Stimulated activated naive B cell treated with anti-CD40 and anti-IgM and Interleukin-4, amounts not matched to agents 10 μg/mL and 1 μg/mL and 100 μg/mL, for 72 hours (primary cell): Measurements from ENCODE around the gene ZMYM3.

Experiments used
- ATAC-seq, 2 donors: fragments of 150-1000 bp; cut with Tn5 transposase; replicated peaks; 2 replicates each; pipeline ENCODE4 v1.10.0; 2021; ENCODE audit warnings: moderate library complexity in 1 of 2
- DNase-seq: peaks from one replicate; pipeline ENCODE4 v3.0.0; 2021
- H3K27ac Mint-ChIP-seq: one replicate; pipeline ENCODE4 v1.8.0; 2022; ENCODE audit warnings: mild to moderate bottlenecking, mixed read lengths
- H3K27me3 Mint-ChIP-seq, 2 donors: one replicate each; pipeline ENCODE4 v1.8.0; 2022; ENCODE audit warnings: mixed read lengths in 2 of 2
- H3K36me3 Mint-ChIP-seq, 2 donors: one replicate each; pipeline ENCODE4 v1.8.0; 2022; ENCODE audit warnings: mixed read lengths in 2 of 2, mild to moderate bottlenecking in 1 of 2
- H3K4me1 Mint-ChIP-seq, 2 donors: one replicate each; pipeline ENCODE4 v1.8.0; 2022; ENCODE audit warnings: mixed read lengths in 2 of 2, mild to moderate bottlenecking in 1 of 2
- H3K4me3 Mint-ChIP-seq, 2 donors: one replicate each; pipeline ENCODE4 v1.8.0; 2022; ENCODE audit warnings: mild to moderate bottlenecking in 2 of 2, mixed read lengths in 2 of 2, moderate library complexity in 1 of 2
- H3K9me3 Mint-ChIP-seq, 2 donors: one replicate each; pipeline ENCODE4 v1.8.0; 2022; ENCODE audit warnings: mixed read lengths in 2 of 2, mild to moderate bottlenecking in 1 of 2

Gene ZMYM3

GRCh38 chrX:71236836-71237235 lies 17.1 kb downstream of the ZMYM3 start:
- DNase-seq (no peak), ATAC-seq (no peak)
- no peaks in the 10 kb centered on the region for H3K27me3 Mint-ChIP-seq
- no peaks in the 10 kb centered on the region for H3K4me1 Mint-ChIP-seq
- H3K36me3 Mint-ChIP-seq, result peaks cover 19 to 23% of the 10 kb centered on the region in 2 donors
- no peak overlapping the region for H3K27ac Mint-ChIP-seq
- peaks cover 0 to 4% of the 10 kb centered on the region in 2 donors for H3K9me3 Mint-ChIP-seq
- no peak overlapping the region for H3K4me3 Mint-ChIP-seq

GRCh38 chrX:71235482-71235881 lies 18.5 kb downstream of the ZMYM3 start:
- DNase-seq (no peak), ATAC-seq (no peak)
- H3K4me1 Mint-ChIP-seq, result no peaks in the 10 kb centered on the region
- peaks cover 10 to 11% of the 10 kb centered on the region in 2 donors for H3K36me3 Mint-ChIP-seq
- H3K9me3 Mint-ChIP-seq, result peaks cover 0 to 4% of the 10 kb centered on the region in 2 donors
- no peak overlapping the region for H3K4me3 Mint-ChIP-seq
- no peaks in the 10 kb centered on the region for H3K27me3 Mint-ChIP-seq
- H3K27ac Mint-ChIP-seq, result no peak overlapping the region

- ATAC-seq (no peak), DNase-seq (no peak)
- H3K9me3 Mint-ChIP-seq, result no peaks in the 10 kb centered on the region
- H3K27ac Mint-ChIP-seq, result no peak overlapping the region
- peaks cover 12 to 13% of the 10 kb centered on the region in 2 donors for H3K27me3 Mint-ChIP-seq
- H3K4me3 Mint-ChIP-seq, result no peak overlapping the region
- no peaks in the 10 kb centered on the region for H3K4me1 Mint-ChIP-seq
- H3K36me3 Mint-ChIP-seq, result no peaks in the 10 kb centered on the region
These were observed 25.8 kb downstream of the ZMYM3 start for GRCh38 chrX:71228063-71228642.

- Mint-ChIP-seq H3K27me3 (peaks cover 13 to 14% of the 10 kb centered on the region in 2 donors), H3K36me3 (no peaks in the 10 kb centered on the region), H3K9me3 (no peaks in the 10 kb centered on the region), H3K4me1 (no peaks in the 10 kb centered on the region), H3K27ac (no peak overlapping the region), H3K4me3 (no peak overlapping the region)
- ATAC-seq, result no peak
- no peak for DNase-seq
These were observed 26.4 kb downstream of the ZMYM3 start for GRCh38 chrX:71227370-71228062.

- no peak for ATAC-seq
- H3K4me1 Mint-ChIP-seq, result no peaks in the 10 kb centered on the region
- H3K36me3 Mint-ChIP-seq, result no peaks in the 10 kb centered on the region
- H3K27me3 Mint-ChIP-seq, result peaks cover 13 to 14% of the 10 kb centered on the region in 2 donors
- no peak for DNase-seq
- no peaks in the 10 kb centered on the region for H3K9me3 Mint-ChIP-seq
- H3K4me3 Mint-ChIP-seq, result no peak overlapping the region
- no peak overlapping the region for H3K27ac Mint-ChIP-seq
These were observed 28.3 kb downstream of the ZMYM3 start for GRCh38 chrX:71225676-71226075.

GRCh38 chrX:71225009-71225408 lies 28.9 kb downstream of the ZMYM3 start:
- no peak overlapping the region for H3K27ac Mint-ChIP-seq
- no peaks in the 10 kb centered on the region for H3K36me3 Mint-ChIP-seq
- no peak overlapping the region for H3K4me3 Mint-ChIP-seq
- ATAC-seq (no peak), DNase-seq (no peak)
- peaks cover 13 to 14% of the 10 kb centered on the region in 2 donors for H3K27me3 Mint-ChIP-seq
- no peaks in the 10 kb centered on the region for H3K4me1 Mint-ChIP-seq
- H3K9me3 Mint-ChIP-seq, result no peaks in the 10 kb centered on the region

- ATAC-seq (no peak), DNase-seq (no peak)
- H3K9me3 Mint-ChIP-seq, result no peaks in the 10 kb centered on the region
- no peak overlapping the region for H3K4me3 Mint-ChIP-seq
- no peaks in the 10 kb centered on the region for H3K4me1 Mint-ChIP-seq
- H3K36me3 Mint-ChIP-seq, result no peaks in the 10 kb centered on the region
- H3K27ac Mint-ChIP-seq, result no peak overlapping the region
- peaks cover 13 to 14% of the 10 kb centered on the region in 2 donors for H3K27me3 Mint-ChIP-seq
These were observed 29.7 kb downstream of the ZMYM3 start for GRCh38 chrX:71224098-71224708.

GRCh38 chrX:71222929-71223328 lies 31.0 kb downstream of the ZMYM3 start, which contains the start of gene GJB1:
TSS of gene GJB1 (plus strand) at chrX:71223224. CDS start at chrX:71223708, 484 bp downstream.
- ATAC-seq, result no peak
- DNase-seq, result no peak
- Mint-ChIP-seq H3K9me3 (no peaks in the 10 kb centered on the region), H3K27me3 (peaks cover 13 to 14% of the 10 kb centered on the region in 2 donors), H3K4me3 (no peak within 1 kb of the TSS), H3K4me1 (no peaks in the 10 kb centered on the region), H3K36me3 (no peaks in the 10 kb centered on the region), H3K27ac (no peak within 1 kb of the TSS)

GRCh38 chrX:71221145-71221544 lies 32.8 kb downstream of the ZMYM3 start:
- Mint-ChIP-seq H3K4me3 (no peak overlapping the region), H3K27me3 (peaks cover 13 to 14% of the 10 kb centered on the region in 2 donors), H3K4me1 (no peaks in the 10 kb centered on the region), H3K36me3 (no peaks in the 10 kb centered on the region), H3K9me3 (no peaks in the 10 kb centered on the region), H3K27ac (no peak overlapping the region)
- ATAC-seq (no peak), DNase-seq (no peak)

- H3K9me3 Mint-ChIP-seq, result no peaks in the 10 kb centered on the region
- DNase-seq (no peak), ATAC-seq (no peak)
- H3K4me3 Mint-ChIP-seq, result no peak overlapping the region
- peaks cover 0 to 2% of the 10 kb centered on the region in 2 donors for H3K27me3 Mint-ChIP-seq
- H3K27ac Mint-ChIP-seq, result no peak overlapping the region
- H3K36me3 Mint-ChIP-seq, result no peaks in the 10 kb centered on the region
- H3K4me1 Mint-ChIP-seq, result no peaks in the 10 kb centered on the region
These were observed 36.6 kb downstream of the ZMYM3 start for GRCh38 chrX:71217298-71217697.

- Mint-ChIP-seq H3K36me3 (no peaks in the 10 kb centered on the region), H3K4me3 (no peak overlapping the region), H3K4me1 (no peaks in the 10 kb centered on the region), H3K9me3 (no peaks in the 10 kb centered on the region), H3K27ac (no peak overlapping the region), H3K27me3 (peaks cover 0 to 3% of the 10 kb centered on the region in 2 donors)
- ATAC-seq, result no peak
- DNase-seq, result no peak
These were observed 37.5 kb downstream of the ZMYM3 start for GRCh38 chrX:71216485-71216884.

- no peak overlapping the region for H3K27ac Mint-ChIP-seq
- no peaks in the 10 kb centered on the region for H3K9me3 Mint-ChIP-seq
- peaks cover 0 to 3% of the 10 kb centered on the region in 2 donors for H3K27me3 Mint-ChIP-seq
- H3K4me3 Mint-ChIP-seq, result no peak overlapping the region
- no peaks in the 10 kb centered on the region for H3K36me3 Mint-ChIP-seq
- ATAC-seq (no peak), DNase-seq (no peak)
- H3K4me1 Mint-ChIP-seq, result no peaks in the 10 kb centered on the region
These were observed 38.5 kb downstream of the ZMYM3 start for GRCh38 chrX:71215338-71215912.

GRCh38 chrX:71214604-71215337 lies 39.2 kb downstream of the ZMYM3 start:
- Mint-ChIP-seq H3K9me3 (no peaks in the 10 kb centered on the region), H3K27me3 (peaks cover 0 to 3% of the 10 kb centered on the region in 2 donors), H3K4me3 (no peak overlapping the region), H3K27ac (no peak overlapping the region), H3K4me1 (no peaks in the 10 kb centered on the region), H3K36me3 (no peaks in the 10 kb centered on the region)
- ATAC-seq, result no peak
- no peak for DNase-seq

- no peaks in the 10 kb centered on the region for H3K4me1 Mint-ChIP-seq
- peaks cover 0 to 1% of the 10 kb centered on the region in 2 donors for H3K36me3 Mint-ChIP-seq
- DNase-seq (no peak), ATAC-seq (no peak)
- H3K27ac Mint-ChIP-seq, result no peak overlapping the region
- no peak overlapping the region for H3K4me3 Mint-ChIP-seq
- H3K9me3 Mint-ChIP-seq, result no peaks in the 10 kb centered on the region
- peaks cover 0 to 3% of the 10 kb centered on the region in 2 donors for H3K27me3 Mint-ChIP-seq
These were observed 39.8 kb downstream of the ZMYM3 start for GRCh38 chrX:71214152-71214551.
